IMR-90 (cell line): ENCODE results near the gene ARID4A.

Experiments
- CHD1 ChIP-seq: IDR thresholded peaks from 2 replicates; pipeline ENCODE4 v1.6.1; 2012; ENCODE audit warnings: low read depth, low read length, improper control_type of control experiment
- CTCF ChIP-seq: conservative IDR thresholded peaks from 2 replicates; pipeline ENCODE4 v1.5.1; 2012; ENCODE audit warnings: mild to moderate bottlenecking, low read depth, low read length, improper control_type of control experiment
- MAZ ChIP-seq: IDR thresholded peaks from 2 replicates; pipeline ENCODE4 v1.6.1; 2012; ENCODE audit warnings: low read depth, mild to moderate bottlenecking, low read length, improper control_type of control experiment, moderate library complexity, borderline replicate concordance
- MXI1 ChIP-seq: IDR thresholded peaks from 2 replicates; pipeline ENCODE4 v1.6.1; 2012; ENCODE audit warnings: low read depth, mild to moderate bottlenecking, low read length, moderate library complexity, borderline replicate concordance
- POLR2A ChIP-seq: IDR thresholded peaks from 2 replicates; pipeline ENCODE4 v1.6.1; 2012; ENCODE audit warnings: mild to moderate bottlenecking, low read depth, low read length
- RAD21 ChIP-seq: IDR thresholded peaks from 2 replicates; pipeline ENCODE4 v1.6.1; 2012; ENCODE audit warnings: low read length, improper control_type of control experiment
- SMC3 ChIP-seq: fragments of 150-350 bp; IDR thresholded peaks from 2 replicates; pipeline ENCODE4 v1.6.1; 2016; ENCODE audit warnings: low read depth, mild to moderate bottlenecking, antibody characterized with exemption, low read length, moderate library complexity

- no peak for TF ChIP-seq CTCF
- TF ChIP-seq CHD1 = no peak
- no peak for TF ChIP-seq POLR2A
- TF ChIP-seq MXI1 = no peak
- no peak for TF ChIP-seq RAD21
- TF ChIP-seq SMC3 = no peak
- no peak for TF ChIP-seq MAZ
Observed at GRCh38 chr14:58364316-58364715, 66.0 kb downstream of the ARID4A start.
